Esophagus squamous epithelium (tissue), 5 donors: ENCODE data around the gene GRK5. TPM values are rescaled to one million over a fixed set of nuclear protein-coding genes. Genes with fewer than 3 reads are reported as not detected.
A peak's percentile ranks its signal among the peaks of the same experiment; 100 is the strongest.

Experiments used
- DNase-seq: peaks from one replicate; lab custom pipeline; 2025; lab: John Stamatoyannopoulos, UW
- H3K27ac ChIP-seq, 4 donors: fragments of 200-600 bp; sonication (generic); one replicate each; pipeline ENCODE4 v1.5.1; 2016 to 2019; ENCODE audit warnings: mild to moderate bottlenecking in 1 of 4
- H3K27me3 ChIP-seq, 4 donors: fragments of 200-600 bp; sonication (generic); 1 replicate in 3 of 4; 2 replicates in 1 of 4; pipeline versions ENCODE4 v1.5.1 to v1.6.0; 2017 to 2021; ENCODE audit warnings: antibody characterized with exemption in 1 of 4
- H3K36me3 ChIP-seq, 3 donors: fragments of 200-600 bp; sonication (generic); one replicate each; pipeline ENCODE4 v1.5.1; 2016 to 2019
- H3K4me1 ChIP-seq, 3 donors: fragments of 200-600 bp; sonication (generic); one replicate each; pipeline ENCODE4 v1.5.1; 2017 to 2019
- H3K4me3 ChIP-seq, 4 donors: fragments of 200-600 bp; sonication (generic); 1 replicate in 3 of 4; 2 replicates in 1 of 4; pipeline ENCODE4 v1.5.1; 2016 to 2019; ENCODE audit warnings: mild to moderate bottlenecking in 2 of 4, moderate library complexity in 1 of 4
- H3K9me3 ChIP-seq, 3 donors: fragments of 200-600 bp; sonication (generic); one replicate each; pipeline ENCODE4 v1.5.1; 2016 to 2019
- POLR2A ChIP-seq, 4 donors: fragments of 450-650 bp; IDR thresholded peaks; one replicate each; pipeline ENCODE4 v1.6.1; 2017; ENCODE audit warnings: antibody characterized with exemption in 4 of 4, mild to moderate bottlenecking in 4 of 4, moderate library complexity in 3 of 4
- WGBS, 2 donors: methylation state at CpG; one replicate each; pipeline ENCODE4 v1.1.5; 2018; 5-methylcytosine and 5-hydroxymethylcytosine counted together
- intact Hi-C: fragments of 100-400 bp; cut with DNase I; formaldehyde crosslinking; loops from one replicate; pipeline ENCODE4 v1.15.0; 2022
- total RNA-seq, 4 donors: library from RNA; depleted of rRNA; stranded (reverse); fragments of >200 nt; gene quantifications; one replicate each; pipeline ENCODE4 v1.1.0, GENCODE V29; 2016
- TF ChIP-seq, protein P1 (sequence below), 6 experiments: fragments of 450-650 bp in 4 of 6; fragments of 200-600 bp in 2 of 6; sonication (generic) in 2 of 6; IDR thresholded peaks; one replicate each; pipeline ENCODE4 v1.5.1; 2016 to 2019; ENCODE audit warnings: antibody characterized with exemption in 6 of 6, mild to moderate bottlenecking in 4 of 6, moderate library complexity in 4 of 6
- donor health status: DM: yes; HTN: yes; CAD: no.

GRK5 gene
- total RNA-seq, 4 donors from 2014 or later: 2.4 to 18.9 (median 6.3) TPM

- no peak for DNase-seq
- TF ChIP-seq, protein P1, sequence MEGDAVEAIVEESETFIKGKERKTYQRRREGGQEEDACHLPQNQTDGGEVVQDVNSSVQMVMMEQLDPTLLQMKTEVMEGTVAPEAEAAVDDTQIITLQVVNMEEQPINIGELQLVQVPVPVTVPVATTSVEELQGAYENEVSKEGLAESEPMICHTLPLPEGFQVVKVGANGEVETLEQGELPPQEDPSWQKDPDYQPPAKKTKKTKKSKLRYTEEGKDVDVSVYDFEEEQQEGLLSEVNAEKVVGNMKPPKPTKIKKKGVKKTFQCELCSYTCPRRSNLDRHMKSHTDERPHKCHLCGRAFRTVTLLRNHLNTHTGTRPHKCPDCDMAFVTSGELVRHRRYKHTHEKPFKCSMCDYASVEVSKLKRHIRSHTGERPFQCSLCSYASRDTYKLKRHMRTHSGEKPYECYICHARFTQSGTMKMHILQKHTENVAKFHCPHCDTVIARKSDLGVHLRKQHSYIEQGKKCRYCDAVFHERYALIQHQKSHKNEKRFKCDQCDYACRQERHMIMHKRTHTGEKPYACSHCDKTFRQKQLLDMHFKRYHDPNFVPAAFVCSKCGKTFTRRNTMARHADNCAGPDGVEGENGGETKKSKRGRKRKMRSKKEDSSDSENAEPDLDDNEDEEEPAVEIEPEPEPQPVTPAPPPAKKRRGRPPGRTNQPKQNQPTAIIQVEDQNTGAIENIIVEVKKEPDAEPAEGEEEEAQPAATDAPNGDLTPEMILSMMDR (IDR thresholded peaks at IDR 0.05): no peak
- no peak for TF ChIP-seq POLR2A (IDR thresholded peaks at IDR 0.05)
- WGBS, 2 donors: 81 to 84% methylated on average over 6 of the region's 6 CpGs
- no peaks in the 10 kb centered on the region for H3K36me3 ChIP-seq
- no peaks in the 10 kb centered on the region for H3K27me3 ChIP-seq
- H3K27ac ChIP-seq: peak overlapping the region in 1 of 4 donors; percentile 57
- peaks cover 8 to 49% (median 33%) of the 10 kb centered on the region in 3 donors for H3K4me1 ChIP-seq
- no peak overlapping the region for H3K4me3 ChIP-seq
- intact Hi-C loops: loop anchor here (5.0 kb wide), 1 partner anchor 208 kb away; the partner anchor contains the start of gene GRK5
- H3K9me3 ChIP-seq: no peaks in the 10 kb centered on the region
Measured at GRCh38 chr10:119415121-119415520, 207.8 kb downstream of the GRK5 start.

- H3K27ac ChIP-seq: peak overlapping the region in 2 of 4 donors; percentile 0 to 57
- no peaks in the 10 kb centered on the region for H3K27me3 ChIP-seq
- TF ChIP-seq POLR2A (IDR thresholded peaks at IDR 0.05): no peak
- TF ChIP-seq, protein P1 (IDR thresholded peaks at IDR 0.05): no peak
- peaks cover 8 to 43% (median 26%) of the 10 kb centered on the region in 3 donors for H3K4me1 ChIP-seq
- no peaks in the 10 kb centered on the region for H3K36me3 ChIP-seq
- no peaks in the 10 kb centered on the region for H3K9me3 ChIP-seq
- no peak overlapping the region for H3K4me3 ChIP-seq
- no peak for DNase-seq
- intact Hi-C loops: loop anchor here (5.0 kb wide), 1 partner anchor 209 kb away; the partner anchor contains the start of gene GRK5
- WGBS, 2 donors: 86 to 90% methylated on average over 18 to 19 of the region's 21 CpGs
Measured at GRCh38 chr10:119415536-119416503, 208.4 kb downstream of the GRK5 start.

- intact Hi-C loops: loop anchor here (5.0 kb wide), 1 partner anchor 210 kb away; the partner anchor contains the start of gene GRK5
- H3K4me3 ChIP-seq: no peak overlapping the region
- H3K27ac ChIP-seq: peak overlapping the region in 1 of 4 donors; percentile 31
- H3K36me3 ChIP-seq: no peaks in the 10 kb centered on the region
- H3K9me3 ChIP-seq: no peaks in the 10 kb centered on the region
- TF ChIP-seq POLR2A (IDR thresholded peaks at IDR 0.05): no peak
- TF ChIP-seq, protein P1 (IDR thresholded peaks at IDR 0.05): peak; percentile 39 to 88 (median 78)
- peaks cover 8 to 47% (median 31%) of the 10 kb centered on the region in 3 donors for H3K4me1 ChIP-seq
- no peak for DNase-seq
- H3K27me3 ChIP-seq: no peaks in the 10 kb centered on the region
- WGBS, 2 donors: 43% methylated on average over 6 of the region's 10 CpGs; no CpG with 5 or more reads in 1 of the 2 donors
Measured at GRCh38 chr10:119416855-119417254, 209.5 kb downstream of the GRK5 start.

DNA sequence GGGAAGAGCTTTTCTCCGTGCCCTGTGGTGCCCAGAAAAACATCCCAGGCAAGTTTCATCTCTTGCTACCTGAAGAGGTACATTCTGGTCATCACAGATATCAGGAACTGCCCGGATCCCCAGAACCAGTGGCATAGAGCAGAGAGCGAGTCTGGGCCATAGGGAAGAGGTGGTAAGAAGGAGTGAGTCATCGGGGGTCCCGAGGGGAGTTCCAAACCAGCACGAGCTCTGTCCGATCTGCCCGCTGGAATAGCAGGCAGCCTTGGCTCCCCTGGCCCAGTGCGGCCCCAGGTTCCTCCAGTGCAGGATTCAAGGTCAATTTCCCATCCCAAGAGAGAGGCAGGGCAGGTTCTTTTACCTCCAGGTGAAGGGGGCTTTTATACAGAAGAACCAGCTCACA, 210.5 kb downstream of the GRK5 start:
- intact Hi-C loops: loop anchor here (5.0 kb wide), 1 partner anchor 211 kb away; the partner anchor contains the start of gene GRK5
- TF ChIP-seq POLR2A (IDR thresholded peaks at IDR 0.05): no peak
- TF ChIP-seq, protein P1 (IDR thresholded peaks at IDR 0.05): no peak
- Histone ChIP-seq H3K36me3 (no peaks in the 10 kb centered on the region), H3K4me3 (no peak overlapping the region), H3K27me3 (no peaks in the 10 kb centered on the region), H3K9me3 (no peaks in the 10 kb centered on the region), H3K4me1 (peaks cover 4 to 47% (median 21%) of the 10 kb centered on the region in 3 donors), H3K27ac (no peak overlapping the region)
- no peak for DNase-seq
- WGBS, 2 donors: 87 to 89% methylated on average over 7 to 9 of the region's 9 CpGs
